Lower leg skin (tissue), 4 donors: ENCODE results near the gene CAMK2D. TPM values are rescaled to one million over a fixed set of nuclear protein-coding genes. Genes with fewer than 3 reads are reported as not detected.

Source experiments
- DNase-seq, 2 donors: peaks; one replicate each; pipeline ENCODE4 v3.0.0-alpha.2; 2019; ENCODE audit warnings: low spot score in 2 of 2
- H3K4me3 ChIP-seq: fragments of 200-600 bp; sonication (generic); 2 replicates; pipeline ENCODE4 v1.5.1; 2017; ENCODE audit warnings: mild to moderate bottlenecking, low read depth; ENCODE audit not compliant: poor library complexity, severe bottlenecking
- POLR2A ChIP-seq, 2 donors: fragments of 450-650 bp; IDR thresholded peaks; one replicate each; pipeline ENCODE4 v1.6.1; 2016 to 2017; ENCODE audit warnings: antibody characterized with exemption in 2 of 2, mild to moderate bottlenecking in 1 of 2, moderate library complexity in 1 of 2
- whole genome bisulfite sequencing, 2 donors: methylation state at CpG; one replicate each; pipeline ENCODE4 v1.1.5; 2018; 5-methylcytosine and 5-hydroxymethylcytosine counted together
- intact Hi-C: fragments of 100-400 bp; cut with DNase I; formaldehyde crosslinking; loops from one replicate; pipeline ENCODE4 v1.15.0; 2023; ENCODE audit warnings: low total_unique reads
- total RNA-seq, 4 donors: library from RNA; depleted of rRNA; stranded (reverse); fragments of >200 nt; gene quantifications; one replicate each; pipeline ENCODE4 v1.1.0, GENCODE V29; 2016
- TF ChIP-seq, protein P1 (sequence below), 3 donors: fragments of 450-650 bp; IDR thresholded peaks; one replicate each; pipeline ENCODE4 v1.5.1; 2016; ENCODE audit warnings: antibody characterized with exemption in 3 of 3, mild to moderate bottlenecking in 3 of 3, moderate library complexity in 2 of 3

The CAMK2D gene
- total RNA-seq, 4 donors from 2014 or later, result 25.2 to 40.7 (median 32.7) TPM

DNA sequence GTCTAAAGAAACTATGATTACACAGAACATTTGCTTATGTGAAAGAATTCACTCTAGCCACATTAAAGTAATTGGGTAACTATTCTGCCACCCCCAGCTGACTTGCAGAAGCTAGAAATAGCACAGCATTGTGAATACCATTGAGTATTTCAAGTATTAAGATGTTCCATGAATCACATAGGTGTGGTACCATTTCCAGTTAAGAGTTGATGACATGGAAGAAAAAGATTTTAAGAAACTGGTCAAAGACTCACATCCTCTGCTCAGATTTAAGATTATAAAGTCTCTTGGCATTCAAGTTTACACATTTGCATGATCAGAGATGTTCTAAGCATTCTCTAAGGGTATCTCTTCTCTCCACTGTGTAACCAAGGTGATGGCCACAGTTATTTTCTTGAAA, 287.5 kb downstream of the CAMK2D start:
- H3K4me3 ChIP-seq, result no peak overlapping the region
- intact Hi-C loops, result no loop called here
- no peak for DNase-seq
- no peak for TF ChIP-seq POLR2A (IDR thresholded peaks at IDR 0.05)
- TF ChIP-seq, protein P1, sequence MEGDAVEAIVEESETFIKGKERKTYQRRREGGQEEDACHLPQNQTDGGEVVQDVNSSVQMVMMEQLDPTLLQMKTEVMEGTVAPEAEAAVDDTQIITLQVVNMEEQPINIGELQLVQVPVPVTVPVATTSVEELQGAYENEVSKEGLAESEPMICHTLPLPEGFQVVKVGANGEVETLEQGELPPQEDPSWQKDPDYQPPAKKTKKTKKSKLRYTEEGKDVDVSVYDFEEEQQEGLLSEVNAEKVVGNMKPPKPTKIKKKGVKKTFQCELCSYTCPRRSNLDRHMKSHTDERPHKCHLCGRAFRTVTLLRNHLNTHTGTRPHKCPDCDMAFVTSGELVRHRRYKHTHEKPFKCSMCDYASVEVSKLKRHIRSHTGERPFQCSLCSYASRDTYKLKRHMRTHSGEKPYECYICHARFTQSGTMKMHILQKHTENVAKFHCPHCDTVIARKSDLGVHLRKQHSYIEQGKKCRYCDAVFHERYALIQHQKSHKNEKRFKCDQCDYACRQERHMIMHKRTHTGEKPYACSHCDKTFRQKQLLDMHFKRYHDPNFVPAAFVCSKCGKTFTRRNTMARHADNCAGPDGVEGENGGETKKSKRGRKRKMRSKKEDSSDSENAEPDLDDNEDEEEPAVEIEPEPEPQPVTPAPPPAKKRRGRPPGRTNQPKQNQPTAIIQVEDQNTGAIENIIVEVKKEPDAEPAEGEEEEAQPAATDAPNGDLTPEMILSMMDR (IDR thresholded peaks at IDR 0.05), result no peak

DNA sequence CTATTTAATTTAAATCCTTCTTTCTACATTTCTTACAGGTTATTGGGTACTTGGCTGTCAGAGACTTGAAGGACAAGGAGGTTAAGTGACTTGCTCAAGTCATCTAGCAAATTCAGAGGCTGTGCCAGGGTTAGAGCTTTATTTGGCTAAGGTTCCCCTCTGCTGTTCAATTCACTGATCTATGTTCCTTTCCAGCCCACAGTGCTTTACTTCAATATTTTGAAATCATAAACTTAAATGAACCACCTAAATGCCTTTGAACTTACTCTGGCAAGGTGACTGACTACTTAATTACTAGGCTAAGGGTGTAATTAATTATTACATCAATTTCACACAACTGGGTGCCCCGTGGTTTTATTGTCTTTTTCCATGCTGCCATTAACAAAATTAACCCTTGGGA, 288.7 kb downstream of the CAMK2D start:
- no peak for DNase-seq
- no peak overlapping the region for H3K4me3 ChIP-seq
- TF ChIP-seq, protein P1 (IDR thresholded peaks at IDR 0.05), result no peak
- no peak for TF ChIP-seq POLR2A (IDR thresholded peaks at IDR 0.05)
- WGBS, 2 donors, result 24 to 27% methylated on average over 1 of the region's 1 CpG
- intact Hi-C loops, result no loop called here

DNA sequence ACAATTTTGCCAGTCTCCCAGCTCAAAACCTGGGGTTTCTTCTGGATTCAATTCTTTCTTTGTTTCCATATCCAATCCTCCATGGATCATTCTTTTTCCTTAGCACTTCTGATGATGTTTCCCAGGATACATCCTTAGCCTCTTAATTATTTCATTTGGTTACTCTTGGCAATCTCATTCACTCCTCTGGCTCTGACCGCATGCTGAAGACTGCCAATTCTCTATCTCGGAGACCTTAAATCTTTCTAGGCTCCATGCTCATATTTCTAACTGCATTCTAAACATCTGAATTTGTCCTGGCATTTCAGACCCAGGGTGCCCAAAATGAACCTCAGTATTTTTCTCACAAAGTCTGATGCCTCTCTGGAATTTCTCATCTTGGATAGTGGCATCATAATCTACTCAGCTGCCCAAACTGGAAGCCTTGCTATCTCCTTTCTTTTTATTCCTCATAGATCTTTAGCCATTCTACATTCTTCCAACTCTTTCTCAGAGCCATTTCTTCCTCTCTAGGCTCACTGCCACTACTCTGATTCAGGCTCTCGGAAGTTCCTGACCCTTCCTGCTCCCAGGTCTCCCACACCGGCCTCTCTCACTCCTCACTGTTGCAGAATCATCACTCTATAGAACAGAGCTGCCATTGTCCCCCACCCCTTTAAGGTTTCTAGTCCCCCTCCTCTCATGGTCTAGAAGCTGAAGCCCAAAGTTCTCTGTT, 290.2 kb downstream of the CAMK2D start:
- no peak for DNase-seq
- intact Hi-C loops, result no loop called here
- WGBS, 2 donors, result 71 to 76% methylated on average over 4 of the region's 4 CpGs
- no peak overlapping the region for H3K4me3 ChIP-seq
- no peak for TF ChIP-seq POLR2A (IDR thresholded peaks at IDR 0.05)
- TF ChIP-seq, protein P1 (IDR thresholded peaks at IDR 0.05), result no peak

GRCh38 chr4:113469926-113470325, 291.6 kb downstream of the CAMK2D start:
- TF ChIP-seq, protein P1 (IDR thresholded peaks at IDR 0.05), result no peak
- no peak for TF ChIP-seq POLR2A (IDR thresholded peaks at IDR 0.05)
- no peak for DNase-seq
- intact Hi-C loops, result no loop called here
- no peak overlapping the region for H3K4me3 ChIP-seq
- 96 to 100% methylated on average over 1 of the region's 1 CpG for WGBS, 2 donors

DNA sequence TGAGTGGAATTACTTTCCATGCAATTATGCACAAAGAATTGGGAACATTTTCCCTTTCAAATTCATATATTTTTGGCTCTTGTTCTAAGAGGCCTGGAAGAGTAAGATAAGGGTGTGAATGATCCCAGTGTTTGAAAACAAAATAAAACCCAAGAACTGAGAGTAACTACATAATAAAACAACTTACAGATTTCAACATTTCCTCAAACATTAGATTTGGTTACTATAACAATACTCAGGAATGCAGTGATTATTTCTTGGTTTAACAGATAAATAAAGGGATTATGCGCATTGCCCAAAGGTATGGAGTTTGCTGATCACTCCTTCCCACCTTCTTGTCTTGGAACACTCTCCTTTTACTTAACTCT, 292.5 kb downstream of the CAMK2D start:
- TF ChIP-seq, protein P1 (IDR thresholded peaks at IDR 0.05), result no peak
- no peak for TF ChIP-seq POLR2A (IDR thresholded peaks at IDR 0.05)
- WGBS, 2 donors, result 97% methylated on average over 1 of the region's 1 CpG
- intact Hi-C loops, result no loop called here
- no peak for DNase-seq
- H3K4me3 ChIP-seq, result no peak overlapping the region
